ENCODE results near the gene SNAP91.

GRCh38 chr6:83539678-83540077 lies 169.2 kb downstream of the SNAP91 start:
- no peak for TF ChIP-seq CTCF (conservative IDR thresholded peaks at IDR 0.05)
- TF ChIP-seq ZFX (IDR thresholded peaks at IDR 0.05), result no peak

All from C4-2B (cell line).